Measurements from ENCODE around the gene AMZ1.

- TF ChIP-seq PAX5 (IDR thresholded peaks at IDR 0.05; ENCODE audit: insufficient read depth, low read length, severe bottlenecking) (no peak), POLR2AphosphoS5 (IDR thresholded peaks at IDR 0.05; ENCODE audit: low read depth, low read length) (no peak)
These were observed 24.7 kb upstream of the AMZ1 start for GRCh38 chr7:2663121-2663886.

Measured in GM12891 (cell line).